ENCODE measurements around the gene WRAP73.
A peak's percentile ranks its signal among the peaks of the same experiment; 100 is the strongest.
"Not testable (repeated sequence)": the region's sequence is repeated elsewhere in the genome, so short reads cannot be mapped to it uniquely, and the experiment has no call there.

WRAP73 gene

GRCh38 chr1:3630161-3630611 is 19.7 kb downstream of the WRAP73 start:
- no peak for DNase-seq (ENCODE audit: low read depth in 3 of 3)

- no peak for DNase-seq (ENCODE audit: low read depth in 3 of 3)
These were observed 20.2 kb downstream of the WRAP73 start for GRCh38 chr1:3629561-3630160.

- no peak for DNase-seq (ENCODE audit: low read depth in 3 of 3)
These were observed 21.5 kb downstream of the WRAP73 start for GRCh38 chr1:3628445-3628844.

- DNase-seq (ENCODE audit: low read depth in 3 of 3) = no peak
These were observed 22.2 kb downstream of the WRAP73 start for GRCh38 chr1:3627515-3628253.

- no peak for DNase-seq (ENCODE audit: low read depth in 3 of 3)
These were observed 23.9 kb downstream of the WRAP73 start for GRCh38 chr1:3626025-3626424.

GRCh38 chr1:3625151-3625907 is 24.6 kb downstream of the WRAP73 start:
- DNase-seq (ENCODE audit: low read depth in 3 of 3) = no peak

GRCh38 chr1:3624200-3625136 is 25.4 kb downstream of the WRAP73 start, which contains the start of gene TPRG1L:
TSS of gene TPRG1L (plus strand) at chr1:3625015. CDS start at chr1:3625073, 58 bp downstream.
- DNase-seq (ENCODE audit: low read depth in 3 of 3) = peak; percentile 97 to 98 (median 97)

GRCh38 chr1:3623441-3624199 is 26.3 kb downstream of the WRAP73 start:
- DNase-seq (ENCODE audit: low read depth in 3 of 3) = no peak

GRCh38 chr1:3622102-3622501 is 27.8 kb downstream of the WRAP73 start:
- DNase-seq (ENCODE audit: low read depth in 3 of 3) = not testable (repeated sequence)

- not testable (repeated sequence) for DNase-seq (ENCODE audit: low read depth in 3 of 3)
These were observed 28.7 kb downstream of the WRAP73 start for GRCh38 chr1:3621151-3621671.

- DNase-seq (ENCODE audit: low read depth in 3 of 3) = no peak
These were observed 29.2 kb downstream of the WRAP73 start for GRCh38 chr1:3620708-3621107.

GRCh38 chr1:3618881-3619671 is 30.8 kb downstream of the WRAP73 start:
- DNase-seq (ENCODE audit: low read depth in 3 of 3) = peak; percentile 51 to 67 (median 59)

- no peak for DNase-seq (ENCODE audit: low read depth in 3 of 3)
These were observed 31.4 kb downstream of the WRAP73 start for GRCh38 chr1:3618531-3618880.

- no peak for DNase-seq (ENCODE audit: low read depth in 3 of 3)
These were observed 32.0 kb downstream of the WRAP73 start for GRCh38 chr1:3617806-3618345.

GRCh38 chr1:3616861-3617260 is 33.0 kb downstream of the WRAP73 start:
- no peak for DNase-seq (ENCODE audit: low read depth in 3 of 3)

- DNase-seq (ENCODE audit: low read depth in 3 of 3) = no peak
These were observed 34.9 kb downstream of the WRAP73 start for GRCh38 chr1:3614755-3615742.

GRCh38 chr1:3612123-3612522 is 37.8 kb downstream of the WRAP73 start:
- no peak for DNase-seq (ENCODE audit: low read depth in 3 of 3)

Data from stimulated activated CD4-positive, alpha-beta T cell treated with anti-CD3 and anti-CD28 coated beads, TNF-alpha, amount 100 ng/mL, for 24 hours (primary cell).